PFSK-1 (cell line): ENCODE measurements around the gene SHOC1.

Experiments
- FOXP2 ChIP-seq: optimal IDR thresholded peaks from 2 replicates; pipeline ENCODE3; 2011; ENCODE audit warnings: borderline replicate concordance, control low read depth, inconsistent platforms; ENCODE audit not compliant: insufficient read depth; ENCODE audit errors: extremely low read length, extremely low read depth
- POLR2AphosphoS5 ChIP-seq: IDR thresholded peaks from 2 replicates; pipeline ENCODE4 v1.6.1; 2012; ENCODE audit warnings: low read depth, mild to moderate bottlenecking, control low read depth, low read length, moderate library complexity
- SIN3A ChIP-seq: IDR thresholded peaks from 2 replicates; pipeline ENCODE4 v1.6.1; 2012; ENCODE audit warnings: mild to moderate bottlenecking, low read length, moderate library complexity, borderline replicate concordance; ENCODE audit not compliant: insufficient read depth
- TAF1 ChIP-seq: IDR thresholded peaks from 2 replicates; pipeline ENCODE4 v1.6.1; 2012; ENCODE audit warnings: low read length, control low read depth, borderline replicate concordance; ENCODE audit not compliant: insufficient read depth
- TF ChIP-seq, protein P1 (sequence below), 2 experiments: IDR thresholded peaks; 2 replicates each; pipeline versions ENCODE4 v1.6.1 to v1.8.0; 2011 to 2012; ENCODE audit warnings: low read depth in 2 of 2, low read length in 2 of 2, control low read depth in 1 of 2, inconsistent platforms in 1 of 2, mild to moderate bottlenecking in 1 of 2, moderate library complexity in 1 of 2; ENCODE audit not compliant: insufficient read depth in 1 of 2

The SHOC1 gene

DNA sequence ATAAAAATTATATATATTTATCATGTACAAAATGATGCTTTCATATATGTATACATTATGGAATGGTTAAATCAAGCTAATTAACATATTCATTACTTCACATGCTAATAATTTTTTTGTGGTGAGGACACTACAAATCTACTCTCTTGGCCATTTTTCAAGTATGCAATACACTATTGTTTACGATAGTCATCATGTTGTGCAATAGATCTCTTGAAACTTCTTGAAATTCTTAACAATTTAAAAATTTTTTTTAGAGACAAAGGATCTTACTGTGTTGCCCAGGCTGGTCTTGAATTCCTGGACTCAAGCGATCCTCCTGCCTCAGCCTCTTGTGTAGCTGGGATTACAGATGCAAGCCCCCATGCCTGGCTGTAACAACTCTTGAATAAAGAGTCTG is 45.2 kb upstream of the SHOC1 start:
- TF ChIP-seq POLR2AphosphoS5 = no peak
- no peak for TF ChIP-seq TAF1
- TF ChIP-seq, protein P1, sequence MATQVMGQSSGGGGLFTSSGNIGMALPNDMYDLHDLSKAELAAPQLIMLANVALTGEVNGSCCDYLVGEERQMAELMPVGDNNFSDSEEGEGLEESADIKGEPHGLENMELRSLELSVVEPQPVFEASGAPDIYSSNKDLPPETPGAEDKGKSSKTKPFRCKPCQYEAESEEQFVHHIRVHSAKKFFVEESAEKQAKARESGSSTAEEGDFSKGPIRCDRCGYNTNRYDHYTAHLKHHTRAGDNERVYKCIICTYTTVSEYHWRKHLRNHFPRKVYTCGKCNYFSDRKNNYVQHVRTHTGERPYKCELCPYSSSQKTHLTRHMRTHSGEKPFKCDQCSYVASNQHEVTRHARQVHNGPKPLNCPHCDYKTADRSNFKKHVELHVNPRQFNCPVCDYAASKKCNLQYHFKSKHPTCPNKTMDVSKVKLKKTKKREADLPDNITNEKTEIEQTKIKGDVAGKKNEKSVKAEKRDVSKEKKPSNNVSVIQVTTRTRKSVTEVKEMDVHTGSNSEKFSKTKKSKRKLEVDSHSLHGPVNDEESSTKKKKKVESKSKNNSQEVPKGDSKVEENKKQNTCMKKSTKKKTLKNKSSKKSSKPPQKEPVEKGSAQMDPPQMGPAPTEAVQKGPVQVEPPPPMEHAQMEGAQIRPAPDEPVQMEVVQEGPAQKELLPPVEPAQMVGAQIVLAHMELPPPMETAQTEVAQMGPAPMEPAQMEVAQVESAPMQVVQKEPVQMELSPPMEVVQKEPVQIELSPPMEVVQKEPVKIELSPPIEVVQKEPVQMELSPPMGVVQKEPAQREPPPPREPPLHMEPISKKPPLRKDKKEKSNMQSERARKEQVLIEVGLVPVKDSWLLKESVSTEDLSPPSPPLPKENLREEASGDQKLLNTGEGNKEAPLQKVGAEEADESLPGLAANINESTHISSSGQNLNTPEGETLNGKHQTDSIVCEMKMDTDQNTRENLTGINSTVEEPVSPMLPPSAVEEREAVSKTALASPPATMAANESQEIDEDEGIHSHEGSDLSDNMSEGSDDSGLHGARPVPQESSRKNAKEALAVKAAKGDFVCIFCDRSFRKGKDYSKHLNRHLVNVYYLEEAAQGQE (IDR thresholded peaks at IDR 0.05; ENCODE audit: insufficient read depth in 1 of 2, low read depth in 2 of 2, low read length in 2 of 2) = no peak
- TF ChIP-seq SIN3A = no peak
- no peak for TF ChIP-seq FOXP2

GRCh38 chr9:111839387-111839786 is 44.6 kb upstream of the SHOC1 start:
- TF ChIP-seq, protein P1 (IDR thresholded peaks at IDR 0.05; ENCODE audit: insufficient read depth in 1 of 2, low read depth in 2 of 2, low read length in 2 of 2) = no peak
- no peak for TF ChIP-seq TAF1

GRCh38 chr9:111838439-111838838 is 43.7 kb upstream of the SHOC1 start:
- TF ChIP-seq POLR2AphosphoS5 (no peak), FOXP2 (no peak), SIN3A (no peak), TAF1 (no peak)
- TF ChIP-seq, protein P1 (IDR thresholded peaks at IDR 0.05; ENCODE audit: insufficient read depth in 1 of 2, low read depth in 2 of 2, low read length in 2 of 2) = no peak

DNA sequence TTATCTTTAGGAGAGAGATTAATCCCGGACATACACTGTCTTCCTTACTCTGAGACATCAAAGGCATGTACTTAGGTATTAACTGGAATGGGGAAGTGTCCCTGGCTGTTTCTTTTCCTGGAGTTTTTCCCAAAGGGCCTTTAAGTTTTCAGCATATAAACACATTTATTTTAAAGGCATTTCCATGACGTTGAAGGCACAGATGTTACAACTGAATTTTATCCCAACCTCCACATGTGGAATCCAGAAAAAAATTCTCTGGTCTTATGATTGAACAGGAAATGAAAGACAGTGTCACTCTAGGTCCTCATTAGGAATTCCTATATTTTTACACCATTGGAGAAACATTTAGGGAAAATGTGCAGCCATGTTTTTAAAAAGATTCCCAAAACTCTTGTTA is 41.6 kb upstream of the SHOC1 start:
- no peak for TF ChIP-seq SIN3A
- TF ChIP-seq, protein P1 (IDR thresholded peaks at IDR 0.05; ENCODE audit: insufficient read depth in 1 of 2, low read depth in 2 of 2, low read length in 2 of 2) = no peak
- TF ChIP-seq FOXP2 = no peak
- no peak for TF ChIP-seq POLR2AphosphoS5
- no peak for TF ChIP-seq TAF1

DNA sequence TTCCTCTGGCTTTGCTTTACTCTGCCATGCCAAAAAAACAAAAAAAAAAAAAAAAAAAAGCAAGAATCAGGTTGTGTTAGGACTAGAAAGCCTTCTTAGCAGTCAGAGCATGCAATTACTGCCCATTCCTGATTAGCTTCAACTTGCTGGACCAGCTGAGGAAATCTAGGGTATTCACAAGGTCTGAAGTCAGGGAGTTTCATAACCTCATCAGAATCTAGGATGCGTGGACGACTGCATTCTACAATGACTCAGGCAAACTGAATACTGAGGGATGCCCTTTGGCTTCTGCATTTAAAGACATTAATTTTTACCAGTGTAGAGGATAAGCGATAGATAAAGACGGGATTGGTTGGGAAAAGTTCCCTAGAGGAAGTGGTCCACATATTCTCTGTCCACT is 39.2 kb upstream of the SHOC1 start:
- TF ChIP-seq TAF1 (no peak), SIN3A (no peak), FOXP2 (no peak), POLR2AphosphoS5 (no peak)
- TF ChIP-seq, protein P1 (IDR thresholded peaks at IDR 0.05; ENCODE audit: insufficient read depth in 1 of 2, low read depth in 2 of 2, low read length in 2 of 2) = no peak
